Activated CD8-positive, alpha-beta T cell treated with anti-CD3 and anti-CD28 coated beads for 36 hours (primary cell): Measurements from ENCODE around the gene KCTD20. TPM values are rescaled to one million over a fixed set of nuclear protein-coding genes. Genes with fewer than 3 reads are reported as not detected.

Experiments
- ATAC-seq: fragments of 200-7000 bp; cut with Tn5 transposase; one replicate; pipeline ENCODE4 v1.10.0; 2021; ENCODE audit warnings: mild to moderate bottlenecking, moderate library complexity
- CTCF ChIA-PET: fragments of 350-600 bp; sonication (Branson Sonifier 250); formaldehyde crosslinking; loops from one replicate; lab custom pipeline; 2021; ENCODE audit warnings: antibody characterized with exemption; lab: Charles Lee
- POLR2A ChIA-PET: fragments of 350-600 bp; sonication (Branson Sonifier 250); formaldehyde crosslinking; loops from one replicate; lab custom pipeline; 2021; ENCODE audit warnings: antibody characterized with exemption; lab: Charles Lee
- DNase-seq: peaks from one replicate; pipeline ENCODE4 v3.0.0-alpha.2; 2020
- H3K27ac Mint-ChIP-seq: one replicate; pipeline ENCODE4 v1.8.0; 2021; ENCODE audit warnings: mild to moderate bottlenecking, mixed read lengths
- H3K27me3 Mint-ChIP-seq: one replicate; pipeline ENCODE4 v1.8.0; 2021; ENCODE audit warnings: mixed read lengths
- H3K36me3 Mint-ChIP-seq: one replicate; pipeline ENCODE4 v1.8.0; 2021; ENCODE audit warnings: low read depth, mixed read lengths
- H3K4me1 Mint-ChIP-seq: one replicate; pipeline ENCODE4 v1.8.0; 2021; ENCODE audit warnings: low read depth, mixed read lengths
- H3K4me3 Mint-ChIP-seq: one replicate; pipeline ENCODE4 v1.8.0; 2021; ENCODE audit warnings: mild to moderate bottlenecking, moderate library complexity, mixed read lengths
- H3K9me3 Mint-ChIP-seq: one replicate; pipeline ENCODE4 v1.8.0; 2021; ENCODE audit warnings: mixed read lengths
- intact Hi-C: fragments of 100-400 bp; cut with micrococcal nuclease; formaldehyde crosslinking; loops from one replicate; pipeline ENCODE4 v1.10.0; 2022
- total RNA-seq, 2 experiments: library from RNA; stranded (reverse); gene quantifications; one replicate each; pipeline ENCODE4 v1.2.3, GENCODE V29; 2021
- TF ChIP-seq, protein P1 (sequence below): fragments of 200-600 bp; IDR thresholded peaks from one replicate; pipeline ENCODE4 v1.8.0; 2022; ENCODE audit warnings: antibody characterized with exemption, mild to moderate bottlenecking

Gene KCTD20
- total RNA-seq, 2 experiments from 2014 or later = 42.7 to 45.1 TPM

- ChIA-PET POLR2A (no interaction called here), CTCF (interaction anchor here (2.5 kb wide), 1 partner anchor 12 kb away, joined by 11 read pairs; no protein-coding TSS in a partner anchor)
These were observed 72.0 kb downstream of the KCTD20 start for GRCh38 chr6:36514554-36515456.

GRCh38 chr6:36515844-36516243 is 73.0 kb downstream of the KCTD20 start:
- ChIA-PET CTCF (interaction anchor here (1.5 to 2.5 kb wide), 3 partner anchors 13 to 34 kb away, joined by 4 to 11 read pairs (median 4); no protein-coding TSS in a partner anchor), POLR2A (interaction anchor here (0.9 to 1.6 kb wide), 2 partner anchors 21 to 28 kb away, joined by 3 to 4 read pairs; no protein-coding TSS in a partner anchor)
- Mint-ChIP-seq H3K4me3 (no peak overlapping the region), H3K27ac (peak overlapping the region; percentile 58), H3K27me3 (no peaks in the 10 kb centered on the region), H3K4me1 (peaks cover 57% of the 10 kb centered on the region), H3K36me3 (peaks cover 55% of the 10 kb centered on the region), H3K9me3 (no peaks in the 10 kb centered on the region)
- TF ChIP-seq, protein P1, sequence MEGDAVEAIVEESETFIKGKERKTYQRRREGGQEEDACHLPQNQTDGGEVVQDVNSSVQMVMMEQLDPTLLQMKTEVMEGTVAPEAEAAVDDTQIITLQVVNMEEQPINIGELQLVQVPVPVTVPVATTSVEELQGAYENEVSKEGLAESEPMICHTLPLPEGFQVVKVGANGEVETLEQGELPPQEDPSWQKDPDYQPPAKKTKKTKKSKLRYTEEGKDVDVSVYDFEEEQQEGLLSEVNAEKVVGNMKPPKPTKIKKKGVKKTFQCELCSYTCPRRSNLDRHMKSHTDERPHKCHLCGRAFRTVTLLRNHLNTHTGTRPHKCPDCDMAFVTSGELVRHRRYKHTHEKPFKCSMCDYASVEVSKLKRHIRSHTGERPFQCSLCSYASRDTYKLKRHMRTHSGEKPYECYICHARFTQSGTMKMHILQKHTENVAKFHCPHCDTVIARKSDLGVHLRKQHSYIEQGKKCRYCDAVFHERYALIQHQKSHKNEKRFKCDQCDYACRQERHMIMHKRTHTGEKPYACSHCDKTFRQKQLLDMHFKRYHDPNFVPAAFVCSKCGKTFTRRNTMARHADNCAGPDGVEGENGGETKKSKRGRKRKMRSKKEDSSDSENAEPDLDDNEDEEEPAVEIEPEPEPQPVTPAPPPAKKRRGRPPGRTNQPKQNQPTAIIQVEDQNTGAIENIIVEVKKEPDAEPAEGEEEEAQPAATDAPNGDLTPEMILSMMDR = no peak
- no peak for DNase-seq
- intact Hi-C loops = no loop called here
- ATAC-seq = no peak

More at GRCh38 chr6:36514554-36515456, 72.0 kb downstream of the KCTD20 start:
- ATAC-seq = peak; percentile 70
- H3K9me3 Mint-ChIP-seq = no peaks in the 10 kb centered on the region
- H3K4me3 Mint-ChIP-seq = no peak overlapping the region
- intact Hi-C loops = no loop called here
- peak overlapping the region; percentile 58 for H3K27ac Mint-ChIP-seq
- TF ChIP-seq, protein P1 = no peak
- peaks cover 50% of the 10 kb centered on the region for H3K36me3 Mint-ChIP-seq
- peak; percentile 52 for DNase-seq
- H3K4me1 Mint-ChIP-seq = peaks cover 47% of the 10 kb centered on the region
- no peaks in the 10 kb centered on the region for H3K27me3 Mint-ChIP-seq

- no peak for DNase-seq
- POLR2A ChIA-PET = interaction anchor here (0.6 to 1.6 kb wide), 4 partner anchors 16 to 39 kb away, joined by 3 to 4 read pairs (median 4); no protein-coding TSS in a partner anchor
- CTCF ChIA-PET = interaction anchor here (1.5 to 2.5 kb wide), 3 partner anchors 13 to 33 kb away, joined by 4 to 11 read pairs (median 4); no protein-coding TSS in a partner anchor
- H3K36me3 Mint-ChIP-seq = peaks cover 53% of the 10 kb centered on the region
- no peaks in the 10 kb centered on the region for H3K27me3 Mint-ChIP-seq
- TF ChIP-seq, protein P1 = no peak
- intact Hi-C loops = no loop called here
- no peak for ATAC-seq
- peaks cover 57% of the 10 kb centered on the region for H3K4me1 Mint-ChIP-seq
- H3K27ac Mint-ChIP-seq = peak overlapping the region; percentile 58
- no peak overlapping the region for H3K4me3 Mint-ChIP-seq
- H3K9me3 Mint-ChIP-seq = no peaks in the 10 kb centered on the region
These were observed 73.8 kb downstream of the KCTD20 start for GRCh38 chr6:36516559-36516958.

DNA sequence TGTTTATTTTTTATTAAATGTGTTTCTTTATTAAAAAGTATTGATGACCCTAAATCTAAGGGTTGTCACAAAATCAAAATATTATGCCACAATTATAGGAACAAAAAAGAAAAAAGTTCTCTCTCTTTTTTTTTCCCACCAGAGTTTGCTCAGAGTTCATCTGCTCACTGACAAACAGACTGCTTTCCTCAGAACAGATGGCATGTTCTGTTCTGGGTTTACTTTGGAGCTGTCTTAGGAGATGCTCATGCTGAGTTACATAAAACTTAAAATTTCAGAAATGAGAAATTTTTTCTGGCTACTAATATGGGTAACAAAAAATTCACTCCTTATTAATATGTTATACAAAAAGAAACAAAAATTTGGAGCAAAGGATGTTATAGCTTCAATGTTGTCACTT is 74.2 kb downstream of the KCTD20 start:
- Mint-ChIP-seq H3K36me3 (peaks cover 54% of the 10 kb centered on the region), H3K27me3 (no peaks in the 10 kb centered on the region), H3K27ac (no peak overlapping the region), H3K4me3 (no peak overlapping the region), H3K9me3 (no peaks in the 10 kb centered on the region), H3K4me1 (peaks cover 57% of the 10 kb centered on the region)
- ChIA-PET CTCF (interaction anchor here (1.5 to 2.5 kb wide), 3 partner anchors 14 to 33 kb away, joined by 4 to 11 read pairs (median 4); no protein-coding TSS in a partner anchor), POLR2A (interaction anchor here (0.6 to 1.6 kb wide), 4 partner anchors 16 to 40 kb away, joined by 3 to 4 read pairs (median 4); no protein-coding TSS in a partner anchor)
- TF ChIP-seq, protein P1 = no peak
- DNase-seq (no peak), ATAC-seq (no peak)
- intact Hi-C loops = no loop called here
